HG03565 (cell line): ENCODE results near the gene RECQL5.

ENCODE experiments used
- ATAC-seq: cut with Tn5 transposase; IDR thresholded peaks from one replicate; pipeline ENCODE4 v1.9.1; 2021; ENCODE audit warnings: mild to moderate bottlenecking, moderate library complexity; ENCODE audit not compliant: unreplicated experiment

The RECQL5 gene

GRCh38 chr17:75688209-75688825, 21.4 kb upstream of the RECQL5 start:
- ATAC-seq: no peak

- ATAC-seq: no peak
These were observed 18.5 kb upstream of the RECQL5 start for GRCh38 chr17:75685499-75685898.

DNA sequence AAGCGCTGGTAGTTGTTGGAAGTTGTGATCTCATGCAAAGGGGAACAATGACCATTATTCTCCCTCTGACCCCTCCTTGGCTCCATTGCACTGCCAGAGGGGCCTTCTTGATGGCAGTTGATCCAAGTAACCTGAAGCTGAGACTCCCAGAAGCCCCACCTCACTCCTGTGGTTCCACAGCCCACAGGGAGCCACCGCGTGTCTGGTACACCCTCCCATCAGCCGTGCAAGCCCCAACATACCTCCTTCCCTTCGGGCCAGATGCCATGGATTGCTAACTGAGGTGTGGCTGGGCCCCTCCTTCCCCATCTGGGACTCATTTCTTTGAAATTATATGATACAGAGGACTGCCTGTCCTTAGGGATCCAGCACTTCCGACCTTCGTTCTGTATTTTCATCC, 18.0 kb upstream of the RECQL5 start:
- no peak for ATAC-seq

- no peak for ATAC-seq
These were observed 17.3 kb upstream of the RECQL5 start for GRCh38 chr17:75684249-75684648.

- ATAC-seq: no peak
These were observed 16.6 kb upstream of the RECQL5 start for GRCh38 chr17:75683583-75683982.

- no peak for ATAC-seq
These were observed 14.3 kb upstream of the RECQL5 start for GRCh38 chr17:75681289-75681688.

DNA sequence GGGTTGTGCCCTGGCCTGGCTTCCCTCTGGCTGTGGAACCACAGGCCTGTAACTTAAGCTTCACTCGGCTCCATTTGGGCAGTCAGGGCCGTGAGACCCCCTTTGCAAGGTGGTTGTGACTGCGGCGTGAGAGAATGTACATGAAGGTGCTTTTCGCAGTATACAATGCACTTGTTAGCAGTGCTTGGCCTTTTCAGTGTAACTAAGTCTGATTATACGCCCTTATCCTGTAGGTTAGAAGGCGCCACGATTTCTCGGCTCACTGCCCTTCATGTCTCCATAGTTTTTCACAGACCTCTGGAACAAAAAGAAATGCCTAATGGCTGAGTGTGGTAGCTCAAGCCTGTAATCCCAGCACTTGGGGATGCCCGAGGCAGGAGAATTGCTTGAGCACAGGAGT, 13.5 kb upstream of the RECQL5 start:
- no peak for ATAC-seq

GRCh38 chr17:75679706-75680211, 12.8 kb upstream of the RECQL5 start:
- ATAC-seq: no peak

DNA sequence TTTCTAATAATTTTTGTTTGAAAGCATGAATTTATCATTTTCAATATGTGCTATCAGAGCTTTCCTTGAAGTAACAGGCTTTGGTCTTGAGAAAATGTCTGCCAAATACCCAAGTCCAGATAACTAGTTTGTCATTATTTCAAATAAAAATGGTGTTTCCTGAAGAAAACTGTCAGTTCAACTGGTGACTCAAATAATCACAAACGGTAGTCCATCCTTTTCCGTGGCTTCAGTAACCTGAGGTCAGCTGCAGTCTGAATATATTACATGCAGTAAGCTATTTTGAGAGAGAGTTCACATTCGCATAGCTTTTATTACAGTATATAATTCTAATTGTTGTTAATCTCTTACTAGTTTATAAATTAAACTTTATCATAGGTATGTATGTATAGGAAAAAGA, 9.5 kb upstream of the RECQL5 start:
- no peak for ATAC-seq

DNA sequence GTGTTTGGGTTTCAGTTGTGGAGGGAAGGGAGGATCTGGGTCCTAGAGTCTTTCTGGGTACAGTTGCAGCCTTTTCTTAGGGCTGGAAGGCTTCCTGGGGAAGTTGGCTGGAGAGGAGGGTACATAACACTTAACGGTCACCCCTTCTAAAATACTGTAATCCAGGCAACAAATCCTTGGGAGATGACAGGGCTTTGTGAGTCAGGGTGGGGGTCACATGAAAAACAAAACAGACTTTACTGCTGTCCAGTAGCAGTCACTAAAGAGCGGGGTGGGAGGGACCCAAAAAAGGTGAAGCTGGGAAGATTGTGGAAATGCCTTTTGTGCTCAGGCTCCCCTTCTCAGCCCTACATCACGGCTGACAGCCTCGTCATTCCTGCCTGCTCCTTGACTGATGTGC, 6.5 kb upstream of the RECQL5 start:
- no peak for ATAC-seq

DNA sequence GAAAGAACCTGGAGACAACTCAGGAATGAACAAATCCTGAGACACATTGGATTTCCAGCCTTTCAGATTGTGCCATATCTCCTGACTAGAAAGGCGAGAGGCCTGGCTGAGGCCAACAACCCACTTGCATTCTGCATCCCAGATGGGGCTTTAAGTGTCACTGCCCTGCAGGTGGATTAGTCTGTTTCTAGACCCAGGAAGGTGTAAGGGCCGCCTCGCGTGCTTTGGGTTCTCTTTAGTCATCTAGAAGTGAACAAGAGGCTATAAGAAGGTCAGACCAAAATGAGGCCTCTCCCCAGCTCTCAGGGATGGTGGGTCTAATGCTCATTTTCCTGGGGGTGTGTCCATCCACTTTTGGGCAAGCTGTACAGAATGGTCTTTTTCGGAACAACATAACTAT, 5.1 kb upstream of the RECQL5 start:
- ATAC-seq: no peak

DNA sequence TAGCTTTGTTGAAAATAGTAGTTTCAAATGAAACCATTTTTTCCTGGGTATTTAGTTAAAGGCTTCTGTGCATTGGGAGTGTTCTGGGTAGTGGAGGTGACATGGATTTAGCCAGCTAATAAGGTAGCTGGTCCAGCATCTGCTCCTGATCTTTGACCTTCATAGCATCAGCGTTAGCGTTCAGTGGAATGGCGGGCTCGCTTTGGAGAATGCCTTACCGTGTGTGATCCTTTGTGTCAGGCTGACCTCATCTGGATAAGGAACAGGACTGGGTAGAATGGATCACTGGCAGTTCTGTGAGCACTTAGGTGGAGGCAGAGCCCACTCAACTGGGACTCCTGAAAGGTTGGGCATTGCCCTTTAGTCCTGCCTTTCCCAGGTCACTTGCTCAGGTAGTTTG, 3.9 kb upstream of the RECQL5 start:
- no peak for ATAC-seq

DNA sequence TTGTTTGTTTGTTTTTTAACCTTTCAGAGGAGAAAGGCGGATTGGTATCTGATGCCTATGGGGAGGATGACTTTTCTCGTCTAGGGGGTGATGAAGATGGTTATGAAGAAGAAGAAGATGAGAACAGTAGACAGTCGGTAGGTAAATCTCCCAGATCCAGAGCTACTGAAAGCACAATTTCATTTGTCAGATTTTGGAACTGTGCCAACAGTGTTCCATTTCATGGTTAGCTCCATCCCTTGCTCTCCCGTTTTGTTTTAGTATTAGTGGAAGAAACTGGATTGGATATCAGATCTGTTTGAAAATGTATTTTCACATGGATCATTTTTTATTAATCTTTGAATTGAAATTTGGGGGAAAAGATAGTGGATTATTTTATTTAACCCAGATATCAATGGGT, 1.5 kb upstream of the RECQL5 start:
- ATAC-seq: no peak

DNA sequence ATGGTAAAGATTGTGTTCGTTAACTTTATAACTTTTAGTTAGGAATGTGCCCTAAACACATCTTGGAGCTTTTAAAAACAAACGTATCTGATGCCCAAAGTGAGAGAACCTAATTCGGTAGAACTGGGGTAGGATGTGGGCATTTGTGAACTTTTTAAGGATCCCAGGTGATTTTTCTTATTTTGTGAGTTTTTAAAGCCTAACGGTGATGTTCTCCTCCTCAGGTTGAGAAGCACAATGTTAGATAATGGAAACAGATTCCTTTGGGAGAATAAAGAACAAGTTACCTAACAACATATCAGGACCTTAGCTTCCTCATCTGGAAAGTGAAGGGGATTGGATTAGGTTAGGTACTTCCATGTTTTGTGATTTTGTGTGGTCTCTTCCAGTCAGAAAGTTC, 871 bp upstream of the RECQL5 start:
- no peak for ATAC-seq

DNA sequence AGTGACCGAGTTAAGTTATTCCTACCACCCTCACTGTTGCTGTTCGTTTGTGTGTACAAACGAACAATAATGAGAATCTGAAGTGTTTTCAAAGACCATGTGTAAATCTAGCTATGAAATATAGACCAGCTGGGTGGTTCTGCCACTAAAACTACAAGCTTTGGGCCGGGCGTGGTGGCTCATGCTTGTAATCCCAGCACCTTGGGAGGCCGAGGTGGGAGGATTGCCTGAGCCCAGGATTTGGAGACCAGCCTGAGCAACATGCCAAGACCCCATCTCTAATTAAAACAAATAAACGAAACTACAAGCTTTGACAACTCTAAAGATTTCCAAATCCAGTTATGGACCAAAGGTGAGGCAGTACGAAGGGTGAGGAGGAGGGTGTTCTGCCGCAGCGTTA, 973 bp downstream of the RECQL5 start:
- no peak for ATAC-seq

DNA sequence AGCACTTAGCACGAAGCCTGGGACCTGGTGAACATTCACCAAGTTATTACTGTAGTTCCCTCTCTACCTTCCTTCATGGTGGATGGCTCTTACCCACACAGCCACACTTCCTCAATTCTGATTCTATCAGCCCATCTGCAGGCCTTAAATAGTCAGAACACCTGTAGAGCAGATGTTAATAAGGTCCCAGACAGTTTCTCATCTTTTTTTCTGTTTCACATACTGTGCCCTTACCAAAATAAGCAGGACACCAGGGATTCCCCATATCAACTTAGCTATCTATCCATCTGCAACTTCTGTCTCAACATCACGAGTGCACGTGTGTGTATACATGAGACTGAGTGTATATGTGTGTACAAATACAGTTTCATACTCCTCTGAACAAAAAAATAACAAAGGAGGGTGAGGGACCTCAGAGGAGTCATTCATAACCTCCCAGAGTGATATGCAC, 2.8 kb downstream of the RECQL5 start:
- ATAC-seq: peak; percentile 46

DNA sequence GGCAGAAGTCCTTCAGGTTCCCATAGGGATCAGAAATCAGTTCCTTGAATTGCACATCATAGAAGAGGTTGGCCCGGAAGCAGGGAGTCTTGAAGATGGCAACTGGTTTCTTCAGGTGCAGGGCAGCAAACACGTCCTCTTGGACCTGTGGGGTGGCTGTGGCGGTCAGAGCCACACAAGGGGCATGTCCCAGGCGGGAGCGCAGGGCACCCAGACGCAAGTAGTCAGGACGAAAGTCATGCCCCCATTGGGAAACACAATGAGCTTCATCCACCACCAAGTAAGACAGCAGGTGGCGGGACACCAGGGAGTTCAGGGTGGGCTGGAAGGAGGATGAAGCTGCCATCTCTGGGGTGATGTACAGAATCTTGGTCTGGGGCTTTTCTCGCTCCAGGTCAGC, 4.4 kb downstream of the RECQL5 start:
- ATAC-seq: no peak

GRCh38 chr17:75661531-75661930, 5.4 kb downstream of the RECQL5 start:
- no peak for ATAC-seq

- ATAC-seq: no peak
These were observed 8.7 kb downstream of the RECQL5 start for GRCh38 chr17:75658237-75658636.

DNA sequence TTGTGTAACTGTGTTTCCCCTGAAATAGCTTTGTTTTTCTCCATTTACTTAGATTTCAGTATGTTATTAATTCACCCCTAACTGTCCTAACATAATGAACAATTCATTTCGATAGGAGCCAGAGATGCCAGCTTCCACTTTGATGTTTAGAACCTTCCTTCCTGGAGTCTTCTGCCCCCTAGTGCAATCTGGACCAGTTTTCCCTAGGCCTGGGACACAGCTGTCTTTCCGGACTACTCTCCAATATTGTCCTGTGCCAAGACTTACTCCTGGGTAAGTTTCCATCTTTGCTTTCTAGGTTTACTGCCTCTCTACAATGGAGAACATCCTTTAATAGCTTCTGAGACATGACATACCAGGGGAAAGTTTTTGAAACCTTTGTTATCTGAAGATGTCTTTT, 12.8 kb downstream of the RECQL5 start:
- ATAC-seq: no peak

- ATAC-seq: no peak
These were observed 13.9 kb downstream of the RECQL5 start for GRCh38 chr17:75652934-75653549.

- no peak for ATAC-seq
These were observed 14.6 kb downstream of the RECQL5 start for GRCh38 chr17:75652341-75652740.

GRCh38 chr17:75650874-75651273, 16.1 kb downstream of the RECQL5 start:
- no peak for ATAC-seq
